HUES64 (cell line): ENCODE measurements around the gene MRPL40. TPM values are rescaled to one million over a fixed set of nuclear protein-coding genes. Genes with fewer than 3 reads are reported as not detected.

Source experiments
- H3K27ac ChIP-seq: 2 replicates; pipeline ENCODE4 v1.7.0; 2013; ENCODE audit warnings: low read depth, low read length, inconsistent platforms
- H3K27me3 ChIP-seq: 2 replicates; pipeline ENCODE4 v1.6.1; 2013; ENCODE audit warnings: mild to moderate bottlenecking, low read length; ENCODE audit not compliant: insufficient read depth
- H3K36me3 ChIP-seq: 2 replicates; pipeline ENCODE4 v1.6.1; 2013; ENCODE audit warnings: mild to moderate bottlenecking, low read length; ENCODE audit not compliant: insufficient read depth
- H3K4me1 ChIP-seq: 2 replicates; pipeline ENCODE4 v1.6.1; 2013; ENCODE audit warnings: mild to moderate bottlenecking, low read length, moderate library complexity; ENCODE audit not compliant: insufficient read depth
- H3K4me3 ChIP-seq: 2 replicates; pipeline ENCODE4 v1.5.1; 2013; ENCODE audit warnings: mild to moderate bottlenecking, low read length, moderate library complexity
- H3K9ac ChIP-seq: 2 replicates; pipeline ENCODE4 v1.6.1; 2013; ENCODE audit warnings: mild to moderate bottlenecking, low read depth, low read length
- H3K9me3 ChIP-seq: 2 replicates; pipeline ENCODE4 v1.6.1; 2013; ENCODE audit warnings: low read depth, low read length; ENCODE audit not compliant: insufficient read depth
- WGBS: fragments of 150-250, 120-280 bp; methylation state at CpG from one replicate; pipeline ENCODE4 v1.1.7; 2013; ENCODE audit warnings: missing lambda C conversion rate; 5-methylcytosine and 5-hydroxymethylcytosine counted together
- polyA plus RNA-seq, 2 experiments: library from polyadenylated mRNA; stranded (reverse); fragments of 50-300 nt; gene quantifications; one replicate each; pipeline ENCODE4 v1.2.3, GENCODE V29; 2013

Gene MRPL40
- 21.1 TPM for polyA plus RNA-seq (2013, experiment 1 of 2)
- polyA plus RNA-seq (2013, experiment 2 of 2) = 24.9 TPM

DNA sequence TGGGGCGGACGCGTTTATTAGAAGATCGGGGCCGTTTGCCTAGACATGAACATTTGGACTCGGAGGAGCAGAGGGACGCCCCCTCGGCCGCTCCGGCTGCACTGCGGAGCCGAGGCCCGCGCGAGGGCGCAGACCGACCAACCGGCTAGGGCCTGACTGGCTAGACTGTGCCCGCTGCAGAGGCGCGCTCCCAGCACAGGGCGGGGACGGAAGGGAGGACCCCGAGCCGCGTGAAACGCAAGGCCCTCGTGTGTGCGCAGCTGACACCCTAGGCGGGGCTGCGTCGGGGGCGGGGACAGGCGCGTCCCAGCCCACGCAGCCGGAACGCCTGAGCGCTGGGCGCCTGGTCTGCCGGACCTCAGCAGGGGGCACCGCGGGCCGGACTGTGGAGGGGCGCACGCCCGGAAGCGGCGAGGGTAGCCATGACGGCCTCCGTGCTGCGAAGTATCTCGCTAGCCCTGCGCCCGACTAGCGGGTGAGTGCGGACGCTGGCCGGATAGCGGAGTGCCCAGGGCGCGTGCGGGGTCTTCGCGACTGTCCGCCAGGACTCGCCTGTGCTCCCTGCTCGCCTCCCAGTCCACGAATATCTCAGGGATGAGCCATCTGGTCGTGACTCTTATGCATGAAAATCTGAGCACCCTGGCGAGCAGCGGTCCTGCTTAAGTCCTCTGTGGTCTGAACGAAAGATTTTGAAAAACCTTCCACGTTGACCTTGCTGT, at the start of gene MRPL40:
MRPL40 (plus strand) TSS at position 413 of the 719 bp plus-strand sequence; CDS start at position 423, 10 bp downstream.
- Histone ChIP-seq H3K27me3 (no peaks in the 10 kb centered on the region), H3K36me3 (peaks cover 36% of the 10 kb centered on the region), H3K9ac (peak within 1 kb of the TSS; percentile 95), H3K4me3 (peak within 1 kb of the TSS; percentile 98), H3K9me3 (no peaks in the 10 kb centered on the region), H3K4me1 (no peaks in the 10 kb centered on the region; the same call in 1 of the 2 replicates), H3K27ac (peak within 1 kb of the TSS; percentile 90)
- WGBS = under 1% methylated on average over 74 of the region's 74 CpGs

GRCh38 chr22:19383292-19383691, 49.1 kb upstream of the MRPL40 start:
- Histone ChIP-seq H3K27ac (no peak overlapping the region), H3K27me3 (no peaks in the 10 kb centered on the region), H3K9ac (no peak overlapping the region), H3K4me3 (no peak overlapping the region), H3K36me3 (peaks cover 86% of the 10 kb centered on the region), H3K9me3 (no peaks in the 10 kb centered on the region), H3K4me1 (no peaks in the 10 kb centered on the region)
- 91% methylated on average over 9 of the region's 9 CpGs for WGBS

- no peaks in the 10 kb centered on the region for H3K4me1 ChIP-seq
- no peaks in the 10 kb centered on the region for H3K27me3 ChIP-seq
- no peak overlapping the region for H3K27ac ChIP-seq
- H3K9ac ChIP-seq = no peak overlapping the region
- H3K4me3 ChIP-seq = no peak overlapping the region
- H3K36me3 ChIP-seq = peaks cover 96% of the 10 kb centered on the region
- H3K9me3 ChIP-seq = no peaks in the 10 kb centered on the region
- 94% methylated on average over 14 of the region's 14 CpGs for WGBS
Observed at GRCh38 chr22:19385221-19385906, 47.0 kb upstream of the MRPL40 start.

DNA sequence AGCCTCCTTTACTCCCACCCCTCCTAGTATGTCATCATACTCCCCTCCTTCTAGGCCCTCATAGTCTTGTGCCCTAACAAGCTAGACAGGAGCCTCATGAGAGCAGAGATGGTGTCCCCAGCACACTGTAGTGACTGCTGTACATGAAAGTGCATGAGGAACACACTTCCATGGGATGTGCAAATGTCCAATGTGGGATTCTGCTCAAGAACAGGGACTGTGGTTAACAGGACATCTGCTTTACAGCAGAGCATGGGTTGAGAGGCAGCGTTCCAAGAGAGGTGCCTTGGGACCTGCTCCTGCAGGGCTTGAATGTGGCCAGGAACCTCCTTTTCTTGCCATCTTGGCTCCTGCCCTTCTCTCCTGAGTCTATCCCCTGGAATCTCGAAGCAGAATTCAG, 46.1 kb upstream of the MRPL40 start:
- H3K27ac ChIP-seq = no peak overlapping the region
- no peak overlapping the region for H3K9ac ChIP-seq
- H3K27me3 ChIP-seq = no peaks in the 10 kb centered on the region
- 88% methylated on average over 2 of the region's 2 CpGs for whole genome bisulfite sequencing
- no peak overlapping the region for H3K4me3 ChIP-seq
- peaks cover 100% of the 10 kb centered on the region for H3K36me3 ChIP-seq
- no peaks in the 10 kb centered on the region for H3K4me1 ChIP-seq
- no peaks in the 10 kb centered on the region for H3K9me3 ChIP-seq

DNA sequence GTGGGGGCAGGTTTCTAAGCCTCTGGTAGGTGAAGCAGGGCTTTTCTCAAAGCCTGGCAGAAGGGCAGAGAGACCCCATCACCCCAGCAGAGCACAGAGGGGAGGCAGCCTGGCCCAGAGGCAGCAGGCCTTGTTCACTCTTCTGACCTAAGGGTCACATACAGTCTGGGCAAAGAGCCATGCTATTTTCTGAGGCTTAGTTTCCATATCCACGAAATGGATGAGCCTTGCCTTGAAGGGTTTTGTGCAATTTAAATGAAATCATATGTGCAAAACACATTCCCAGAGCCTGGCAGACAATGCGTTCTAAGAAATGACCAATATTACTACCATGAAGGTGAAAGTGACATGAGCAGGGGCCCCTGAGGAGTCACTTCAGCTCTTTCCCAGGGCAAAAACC, 45.3 kb upstream of the MRPL40 start:
- H3K27ac ChIP-seq = no peak overlapping the region
- H3K4me1 ChIP-seq = no peaks in the 10 kb centered on the region
- no peak overlapping the region for H3K4me3 ChIP-seq
- H3K9me3 ChIP-seq = no peaks in the 10 kb centered on the region
- 90% methylated on average over 2 of the region's 2 CpGs for WGBS
- no peaks in the 10 kb centered on the region for H3K27me3 ChIP-seq
- H3K9ac ChIP-seq = no peak overlapping the region
- H3K36me3 ChIP-seq = peaks cover 98% of the 10 kb centered on the region

- whole genome bisulfite sequencing = 95% methylated on average over 6 of the region's 7 CpGs
- H3K4me3 ChIP-seq = no peak overlapping the region
- no peaks in the 10 kb centered on the region for H3K9me3 ChIP-seq
- H3K27me3 ChIP-seq = no peaks in the 10 kb centered on the region
- H3K27ac ChIP-seq = no peak overlapping the region
- peaks cover 98% of the 10 kb centered on the region for H3K36me3 ChIP-seq
- H3K4me1 ChIP-seq = no peaks in the 10 kb centered on the region
- no peak overlapping the region for H3K9ac ChIP-seq
Observed at GRCh38 chr22:19387575-19387974, 44.8 kb upstream of the MRPL40 start.

GRCh38 chr22:19393704-19394103, 38.6 kb upstream of the MRPL40 start:
- no peaks in the 10 kb centered on the region for H3K4me1 ChIP-seq
- no peak overlapping the region for H3K4me3 ChIP-seq
- no peaks in the 10 kb centered on the region for H3K9me3 ChIP-seq
- peaks cover 94% of the 10 kb centered on the region for H3K36me3 ChIP-seq
- no peaks in the 10 kb centered on the region for H3K27me3 ChIP-seq
- WGBS = 88% methylated on average over 5 of the region's 5 CpGs
- no peak overlapping the region for H3K9ac ChIP-seq
- H3K27ac ChIP-seq = no peak overlapping the region

GRCh38 chr22:19394274-19395050, 37.9 kb upstream of the MRPL40 start:
- Histone ChIP-seq H3K27me3 (no peaks in the 10 kb centered on the region), H3K36me3 (peaks cover 94% of the 10 kb centered on the region)
- 95% methylated on average over 7 of the region's 8 CpGs for WGBS

GRCh38 chr22:19395276-19395675, 37.1 kb upstream of the MRPL40 start:
- Histone ChIP-seq H3K36me3 (peaks cover 92% of the 10 kb centered on the region), H3K4me1 (no peaks in the 10 kb centered on the region)
- WGBS = 97% methylated on average over 4 of the region's 4 CpGs

More at GRCh38 chr22:19394274-19395050, 37.9 kb upstream of the MRPL40 start:
- no peak overlapping the region for H3K27ac ChIP-seq
- H3K9ac ChIP-seq = no peak overlapping the region
- no peaks in the 10 kb centered on the region for H3K9me3 ChIP-seq
- H3K4me3 ChIP-seq = no peak overlapping the region
- H3K4me1 ChIP-seq = no peaks in the 10 kb centered on the region

DNA sequence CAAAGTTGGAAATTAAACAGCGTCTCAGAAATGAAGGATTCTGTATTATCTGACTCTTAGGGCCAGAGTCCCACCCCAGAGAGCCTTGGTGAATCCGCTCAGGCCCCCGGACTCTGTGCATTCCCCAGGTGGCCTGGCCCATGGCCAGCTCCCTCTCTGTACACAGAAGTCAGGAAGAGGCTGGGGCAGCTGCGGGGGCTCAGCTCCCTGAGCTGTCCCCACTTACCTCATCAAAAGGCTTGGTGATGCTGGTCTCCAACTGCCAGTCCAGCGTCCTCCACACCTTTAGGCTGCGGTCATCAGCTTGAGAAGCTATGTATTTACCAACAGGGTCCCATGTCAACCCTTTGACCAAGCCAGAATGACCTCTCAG, 35.8 kb upstream of the MRPL40 start:
- WGBS = 97% methylated on average over 6 of the region's 6 CpGs
- no peak overlapping the region for H3K9ac ChIP-seq

More at GRCh38 chr22:19395276-19395675, 37.1 kb upstream of the MRPL40 start:
- Histone ChIP-seq H3K4me3 (no peak overlapping the region), H3K9me3 (no peaks in the 10 kb centered on the region), H3K27me3 (no peaks in the 10 kb centered on the region), H3K9ac (no peak overlapping the region), H3K27ac (no peak overlapping the region)

More for the DNA sequence above, 35.8 kb upstream of the MRPL40 start:
- no peaks in the 10 kb centered on the region for H3K4me1 ChIP-seq
- peaks cover 94% of the 10 kb centered on the region for H3K36me3 ChIP-seq
- no peak overlapping the region for H3K4me3 ChIP-seq
- no peaks in the 10 kb centered on the region for H3K27me3 ChIP-seq
- H3K27ac ChIP-seq = no peak overlapping the region
- no peaks in the 10 kb centered on the region for H3K9me3 ChIP-seq
